HepG2 (cell line): ENCODE results near the gene PIM1.

Source experiments
- ATRX ChIP-seq: sonication (generic); formaldehyde crosslinking; IDR thresholded peaks from 2 replicates; pipeline ENCODE4 v1.4.0; 2020; ENCODE audit warnings: missing genetic modification reagents, borderline replicate concordance
- ELF1 ChIP-seq: sonication (generic); formaldehyde crosslinking; IDR thresholded peaks from 2 replicates; pipeline ENCODE4 v1.4.0; 2020; ENCODE audit warnings: missing genetic modification reagents
- FOXP1 ChIP-seq, 2 experiments: fragments of 450-650 bp in 1 of 2; IDR thresholded peaks; 2 replicates each; pipeline ENCODE4 v1.6.1; 2017 to 2018; ENCODE audit warnings: antibody characterized with exemption in 1 of 2
- ZBTB21 ChIP-seq: sonication (generic); formaldehyde crosslinking; IDR thresholded peaks from 2 replicates; pipeline ENCODE4 v1.4.0; 2020; ENCODE audit warnings: missing genetic modification reagents
- ZMAT3 ChIP-seq: sonication (generic); formaldehyde crosslinking; conservative IDR thresholded peaks from 2 replicates; pipeline ENCODE4 v1.7.0; 2021; ENCODE audit warnings: missing genetic modification reagents
- TF ChIP-seq, protein P1 (sequence below): sonication (generic); formaldehyde crosslinking; conservative IDR thresholded peaks from 2 replicates; pipeline ENCODE4 v1.4.0; 2020; ENCODE audit warnings: missing genetic modification reagents
- TF ChIP-seq, protein P2 (sequence below), 2 experiments: IDR thresholded peaks; 2 replicates each; pipeline ENCODE4 v1.6.1; 2011 to 2012; ENCODE audit warnings: low read length in 2 of 2, borderline replicate concordance in 1 of 2, low read depth in 1 of 2, mild to moderate bottlenecking in 1 of 2, moderate library complexity in 1 of 2
- TF ChIP-seq, protein P3 (sequence below): sonication (generic); formaldehyde crosslinking; IDR thresholded peaks from 2 replicates; pipeline ENCODE4 v1.5.0; 2020; ENCODE audit warnings: mild to moderate bottlenecking, missing genetic modification reagents, moderate library complexity
- TF ChIP-seq, protein P4 (sequence below): sonication (generic); formaldehyde crosslinking; IDR thresholded peaks from 2 replicates; pipeline ENCODE4 v1.8.0; 2022; ENCODE audit warnings: missing genetic modification reagents, mild to moderate bottlenecking, moderate library complexity, borderline replicate concordance

DNA sequence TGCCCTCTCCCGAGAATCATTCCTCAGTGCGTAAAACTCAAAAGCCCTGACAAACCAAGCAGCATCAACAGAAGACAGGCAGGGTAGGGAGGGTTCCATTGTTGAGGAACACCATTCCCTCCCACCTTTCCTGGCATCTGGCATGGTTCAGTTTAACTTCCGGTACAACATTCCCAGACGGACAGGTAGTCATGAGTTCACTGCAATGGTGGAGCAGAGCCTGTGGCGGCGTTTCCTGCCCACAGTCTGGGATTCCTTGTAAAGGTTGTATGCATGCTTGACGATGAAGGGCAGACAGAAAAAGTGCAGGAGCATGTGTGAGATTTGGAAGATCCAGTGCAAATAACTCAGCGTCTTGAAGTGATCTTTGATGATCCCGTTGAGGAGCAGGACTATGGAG, 42.3 kb downstream of the PIM1 start:
- TF ChIP-seq, protein P1, sequence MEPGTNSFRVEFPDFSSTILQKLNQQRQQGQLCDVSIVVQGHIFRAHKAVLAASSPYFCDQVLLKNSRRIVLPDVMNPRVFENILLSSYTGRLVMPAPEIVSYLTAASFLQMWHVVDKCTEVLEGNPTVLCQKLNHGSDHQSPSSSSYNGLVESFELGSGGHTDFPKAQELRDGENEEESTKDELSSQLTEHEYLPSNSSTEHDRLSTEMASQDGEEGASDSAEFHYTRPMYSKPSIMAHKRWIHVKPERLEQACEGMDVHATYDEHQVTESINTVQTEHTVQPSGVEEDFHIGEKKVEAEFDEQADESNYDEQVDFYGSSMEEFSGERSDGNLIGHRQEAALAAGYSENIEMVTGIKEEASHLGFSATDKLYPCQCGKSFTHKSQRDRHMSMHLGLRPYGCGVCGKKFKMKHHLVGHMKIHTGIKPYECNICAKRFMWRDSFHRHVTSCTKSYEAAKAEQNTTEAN (CRISPR knock-in tag), result no peak
- TF ChIP-seq ELF1 (no peak), ZMAT3 (no peak), ZBTB21 (CRISPR knock-in tag) (no peak), FOXP1 (IDR thresholded peaks at IDR 0.05) (no peak), FOXP1 (CRISPR knock-in tag; IDR thresholded peaks at IDR 0.05) (no peak), ATRX (CRISPR knock-in tag) (no peak)
- TF ChIP-seq, protein P2, sequence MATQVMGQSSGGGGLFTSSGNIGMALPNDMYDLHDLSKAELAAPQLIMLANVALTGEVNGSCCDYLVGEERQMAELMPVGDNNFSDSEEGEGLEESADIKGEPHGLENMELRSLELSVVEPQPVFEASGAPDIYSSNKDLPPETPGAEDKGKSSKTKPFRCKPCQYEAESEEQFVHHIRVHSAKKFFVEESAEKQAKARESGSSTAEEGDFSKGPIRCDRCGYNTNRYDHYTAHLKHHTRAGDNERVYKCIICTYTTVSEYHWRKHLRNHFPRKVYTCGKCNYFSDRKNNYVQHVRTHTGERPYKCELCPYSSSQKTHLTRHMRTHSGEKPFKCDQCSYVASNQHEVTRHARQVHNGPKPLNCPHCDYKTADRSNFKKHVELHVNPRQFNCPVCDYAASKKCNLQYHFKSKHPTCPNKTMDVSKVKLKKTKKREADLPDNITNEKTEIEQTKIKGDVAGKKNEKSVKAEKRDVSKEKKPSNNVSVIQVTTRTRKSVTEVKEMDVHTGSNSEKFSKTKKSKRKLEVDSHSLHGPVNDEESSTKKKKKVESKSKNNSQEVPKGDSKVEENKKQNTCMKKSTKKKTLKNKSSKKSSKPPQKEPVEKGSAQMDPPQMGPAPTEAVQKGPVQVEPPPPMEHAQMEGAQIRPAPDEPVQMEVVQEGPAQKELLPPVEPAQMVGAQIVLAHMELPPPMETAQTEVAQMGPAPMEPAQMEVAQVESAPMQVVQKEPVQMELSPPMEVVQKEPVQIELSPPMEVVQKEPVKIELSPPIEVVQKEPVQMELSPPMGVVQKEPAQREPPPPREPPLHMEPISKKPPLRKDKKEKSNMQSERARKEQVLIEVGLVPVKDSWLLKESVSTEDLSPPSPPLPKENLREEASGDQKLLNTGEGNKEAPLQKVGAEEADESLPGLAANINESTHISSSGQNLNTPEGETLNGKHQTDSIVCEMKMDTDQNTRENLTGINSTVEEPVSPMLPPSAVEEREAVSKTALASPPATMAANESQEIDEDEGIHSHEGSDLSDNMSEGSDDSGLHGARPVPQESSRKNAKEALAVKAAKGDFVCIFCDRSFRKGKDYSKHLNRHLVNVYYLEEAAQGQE (IDR thresholded peaks at IDR 0.05; ENCODE audit: borderline replicate concordance in 1 of 2, low read depth in 1 of 2, low read length in 2 of 2), result no peak
- TF ChIP-seq, protein P3, sequence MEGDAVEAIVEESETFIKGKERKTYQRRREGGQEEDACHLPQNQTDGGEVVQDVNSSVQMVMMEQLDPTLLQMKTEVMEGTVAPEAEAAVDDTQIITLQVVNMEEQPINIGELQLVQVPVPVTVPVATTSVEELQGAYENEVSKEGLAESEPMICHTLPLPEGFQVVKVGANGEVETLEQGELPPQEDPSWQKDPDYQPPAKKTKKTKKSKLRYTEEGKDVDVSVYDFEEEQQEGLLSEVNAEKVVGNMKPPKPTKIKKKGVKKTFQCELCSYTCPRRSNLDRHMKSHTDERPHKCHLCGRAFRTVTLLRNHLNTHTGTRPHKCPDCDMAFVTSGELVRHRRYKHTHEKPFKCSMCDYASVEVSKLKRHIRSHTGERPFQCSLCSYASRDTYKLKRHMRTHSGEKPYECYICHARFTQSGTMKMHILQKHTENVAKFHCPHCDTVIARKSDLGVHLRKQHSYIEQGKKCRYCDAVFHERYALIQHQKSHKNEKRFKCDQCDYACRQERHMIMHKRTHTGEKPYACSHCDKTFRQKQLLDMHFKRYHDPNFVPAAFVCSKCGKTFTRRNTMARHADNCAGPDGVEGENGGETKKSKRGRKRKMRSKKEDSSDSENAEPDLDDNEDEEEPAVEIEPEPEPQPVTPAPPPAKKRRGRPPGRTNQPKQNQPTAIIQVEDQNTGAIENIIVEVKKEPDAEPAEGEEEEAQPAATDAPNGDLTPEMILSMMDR, result no peak
- TF ChIP-seq, protein P4, sequence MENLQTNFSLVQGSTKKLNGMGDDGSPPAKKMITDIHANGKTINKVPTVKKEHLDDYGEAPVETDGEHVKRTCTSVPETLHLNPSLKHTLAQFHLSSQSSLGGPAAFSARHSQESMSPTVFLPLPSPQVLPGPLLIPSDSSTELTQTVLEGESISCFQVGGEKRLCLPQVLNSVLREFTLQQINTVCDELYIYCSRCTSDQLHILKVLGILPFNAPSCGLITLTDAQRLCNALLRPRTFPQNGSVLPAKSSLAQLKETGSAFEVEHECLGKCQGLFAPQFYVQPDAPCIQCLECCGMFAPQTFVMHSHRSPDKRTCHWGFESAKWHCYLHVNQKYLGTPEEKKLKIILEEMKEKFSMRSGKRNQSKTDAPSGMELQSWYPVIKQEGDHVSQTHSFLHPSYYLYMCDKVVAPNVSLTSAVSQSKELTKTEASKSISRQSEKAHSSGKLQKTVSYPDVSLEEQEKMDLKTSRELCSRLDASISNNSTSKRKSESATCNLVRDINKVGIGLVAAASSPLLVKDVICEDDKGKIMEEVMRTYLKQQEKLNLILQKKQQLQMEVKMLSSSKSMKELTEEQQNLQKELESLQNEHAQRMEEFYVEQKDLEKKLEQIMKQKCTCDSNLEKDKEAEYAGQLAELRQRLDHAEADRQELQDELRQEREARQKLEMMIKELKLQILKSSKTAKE (CRISPR knock-in tag), result no peak
